HepG2 (cell line): ENCODE data around the gene CHST4. TPM values are rescaled to one million over a fixed set of nuclear protein-coding genes. Genes with fewer than 3 reads are reported as not detected.

Experiments
- DMTF1 ChIP-seq: sonication (generic); formaldehyde crosslinking; IDR thresholded peaks from 2 replicates; pipeline ENCODE4 v1.4.0; 2020; ENCODE audit warnings: mild to moderate bottlenecking, missing genetic modification reagents
- GLI4 ChIP-seq: sonication (generic); formaldehyde crosslinking; IDR thresholded peaks from 2 replicates; pipeline ENCODE4 v1.5.1; 2020; ENCODE audit warnings: missing genetic modification reagents, mild to moderate bottlenecking, moderate library complexity, borderline replicate concordance
- HNRNPLL ChIP-seq: fragments of 200-400 bp; formaldehyde crosslinking; IDR thresholded peaks from 2 replicates; pipeline ENCODE4 v1.6.1; 2017; ENCODE audit warnings: mild to moderate bottlenecking, low read depth, low read length; ENCODE audit not compliant: poor library complexity, severe bottlenecking
- KDM3A ChIP-seq: IDR thresholded peaks from 2 replicates; pipeline ENCODE4 v1.6.1; 2018; ENCODE audit warnings: low read depth, missing compliant biosample characterization
- LRRFIP1 ChIP-seq: sonication (generic); formaldehyde crosslinking; conservative IDR thresholded peaks from 2 replicates; pipeline ENCODE4 v1.4.0; 2020; ENCODE audit warnings: missing genetic modification reagents
- NR0B2 ChIP-seq: sonication (generic); formaldehyde crosslinking; IDR thresholded peaks from 2 replicates; pipeline ENCODE4 v1.4.0; 2020; ENCODE audit warnings: mild to moderate bottlenecking, missing genetic modification reagents
- PBX3 ChIP-seq: sonication (generic); formaldehyde crosslinking; IDR thresholded peaks from 2 replicates; pipeline ENCODE4 v1.8.1; 2023; ENCODE audit warnings: missing genetic modification reagents, inconsistent platforms, borderline replicate concordance
- PHB2 ChIP-seq: fragments of 450-650 bp; IDR thresholded peaks from 2 replicates; pipeline ENCODE4 v1.6.1; 2018; ENCODE audit not compliant: partially characterized antibody
- PHF5A ChIP-seq: IDR thresholded peaks from one replicate; pipeline ENCODE4 v1.6.1; 2018; ENCODE audit warnings: low read depth, missing genetic modification reagents; ENCODE audit not compliant: unreplicated experiment
- POLR2A ChIP-seq, 2 experiments: IDR thresholded peaks; 2 replicates each; pipeline ENCODE4 v1.6.1; 2011; ENCODE audit warnings: low read depth in 2 of 2, low read length in 2 of 2, mild to moderate bottlenecking in 1 of 2, moderate library complexity in 1 of 2; ENCODE audit not compliant: insufficient read depth in 1 of 2
- SOX13 ChIP-seq, 3 experiments: fragments of 450-650 bp in 1 of 3; sonication (generic) in 1 of 3; formaldehyde crosslinking in 1 of 3; IDR thresholded peaks in 2 of 3; conservative IDR thresholded peaks in 1 of 3; 2 replicates each; pipeline versions ENCODE4 v1.5.0 to v1.6.1; 2016 to 2020; ENCODE audit warnings: antibody characterized with exemption in 1 of 3, mild to moderate bottlenecking in 1 of 3, missing compliant biosample characterization in 1 of 3, missing genetic modification reagents in 1 of 3, moderate library complexity in 1 of 3
- SP140L ChIP-seq: sonication (generic); formaldehyde crosslinking; IDR thresholded peaks from 2 replicates; pipeline ENCODE4 v1.4.0; 2020; ENCODE audit warnings: missing genetic modification reagents, borderline replicate concordance
- ZBTB20 ChIP-seq: sonication (generic); formaldehyde crosslinking; IDR thresholded peaks from 2 replicates; pipeline ENCODE4 v1.8.1; 2023; ENCODE audit warnings: missing genetic modification reagents, low read depth, mild to moderate bottlenecking, borderline replicate concordance
- ZBTB33 ChIP-seq: sonication (generic); formaldehyde crosslinking; IDR thresholded peaks from 2 replicates; pipeline ENCODE4 v1.4.0; 2020; ENCODE audit warnings: missing genetic modification reagents
- ZNF234 ChIP-seq: sonication (generic); formaldehyde crosslinking; conservative IDR thresholded peaks from 2 replicates; pipeline ENCODE4 v1.5.1; 2020; ENCODE audit warnings: mild to moderate bottlenecking, missing genetic modification reagents
- ZNF275 ChIP-seq: sonication (generic); formaldehyde crosslinking; IDR thresholded peaks from 2 replicates; pipeline ENCODE4 v1.8.0; 2022; ENCODE audit warnings: missing genetic modification reagents, mild to moderate bottlenecking, inconsistent platforms, borderline replicate concordance
- ZNF33B ChIP-seq: sonication (generic); formaldehyde crosslinking; IDR thresholded peaks from 2 replicates; pipeline ENCODE4 v1.5.1; 2020; ENCODE audit warnings: mild to moderate bottlenecking, missing genetic modification reagents
- ZSCAN9 ChIP-seq: IDR thresholded peaks from 2 replicates; pipeline ENCODE4 v1.6.1; 2016; ENCODE audit warnings: borderline replicate concordance
- polyA plus RNA-seq, 8 experiments: library from polyadenylated mRNA; depleted of rRNA in 3 of 8; stranded (reverse) in 7 of 8; unstranded in 1 of 8; fragments of >200 nt; fragmentation: Illumina TruSeq in 4 of 8; extraction: Trizol in 4 of 8; gene quantifications; 2 replicates each; pipeline versions ENCODE4 v1.2.1 to v1.2.3, GENCODE V29; 2011 to 2016; ENCODE audit warnings: low read depth in 4 of 8, missing spikeins in 1 of 8, mixed read lengths in 1 of 8; ENCODE audit not compliant: insufficient read depth in 1 of 8
- total RNA-seq, 5 experiments: library from RNA; depleted of rRNA; stranded (reverse); fragments of >200 nt; fragmentation: Illumina TruSeq; extraction: Trizol; gene quantifications; 2 replicates each; pipeline ENCODE4 v1.2.3, GENCODE V29; 2016; ENCODE audit warnings: low read depth in 1 of 5

The CHST4 gene
- total and polyA plus RNA-seq, 2 of the 13 experiments (the other 11 are each of a cell fraction or from before 2014, with no cell fraction given): not detected

- TF ChIP-seq ZBTB33 (CRISPR knock-in tag) (no peak), HNRNPLL (no peak), PBX3 (CRISPR knock-in tag) (no peak), ZNF234 (no peak), PHB2 (no peak), SP140L (CRISPR knock-in tag) (no peak), POLR2A (IDR thresholded peaks at IDR 0.05; ENCODE audit: insufficient read depth in 1 of 2, low read depth in 2 of 2, low read length in 2 of 2) (peak; percentile 44 to 51; a peak in 2 of 4 replicates), ZSCAN9 (peak; percentile 85), SOX13 (IDR thresholded peaks at IDR 0.05) (no peak; the same call in 1 of the 2 replicates), SOX13 (CRISPR knock-in tag; conservative IDR thresholded peaks at IDR 0.05 in 1 of 2, IDR thresholded peaks at IDR 0.05 in 1 of 2) (peak in 1 of 2 experiments; percentile 75; a peak in 2 of 4 replicates), ZBTB20 (CRISPR knock-in tag) (0 out of 2 replicates have a peak, but pooled peaks have one; percentile 13), ZNF275 (no peak), DMTF1 (CRISPR knock-in tag) (0 out of 2 replicates have a peak, but pooled peaks have one; percentile 18), LRRFIP1 (no peak), ZNF33B (CRISPR knock-in tag) (no peak), KDM3A (CRISPR knock-in tag) (no peak), PHF5A (CRISPR knock-in tag) (peak; percentile 74), NR0B2 (CRISPR knock-in tag) (no peak), GLI4 (no peak)
Observed at GRCh38 chr16:71572497-71573116, 46.4 kb downstream of the CHST4 start (continued).
